K562 (cell line): ENCODE measurements around the gene NENF. TPM values are rescaled to one million over a fixed set of nuclear protein-coding genes. Genes with fewer than 3 reads are reported as not detected.

Experiments used
- CXXC5 ChIP-seq: fragments of 250-450 bp; sonication (Bioruptor Pico); IDR thresholded peaks from 2 replicates; pipeline ENCODE4 v1.8.0; 2022; ENCODE audit warnings: inconsistent platforms, mild to moderate bottlenecking, moderate library complexity
- ETV5 ChIP-seq: sonication (generic); formaldehyde crosslinking; IDR thresholded peaks from 2 replicates; pipeline ENCODE4 v1.4.0; 2020; ENCODE audit warnings: low read depth, mild to moderate bottlenecking, missing genetic modification reagents
- HDAC2 ChIP-seq: fragments of 450-650 bp; IDR thresholded peaks from 2 replicates; pipeline ENCODE4 v1.6.1; 2016; ENCODE audit warnings: mild to moderate bottlenecking
- HDAC3 ChIP-seq: fragments of 450-650 bp; IDR thresholded peaks from 2 replicates; pipeline ENCODE4 v1.6.1; 2018; ENCODE audit warnings: borderline replicate concordance, mild to moderate bottlenecking, moderate library complexity; ENCODE audit not compliant: partially characterized antibody
- MBD2 ChIP-seq: sonication (generic); IDR thresholded peaks from 2 replicates; pipeline ENCODE4 v1.6.1; 2016; ENCODE audit warnings: low read depth, borderline replicate concordance
- NCOA6 ChIP-seq: fragments of 450-650 bp; IDR thresholded peaks from 2 replicates; pipeline ENCODE4 v1.6.1; 2017; ENCODE audit warnings: mild to moderate bottlenecking
- SIRT6 ChIP-seq: IDR thresholded peaks from one replicate; pipeline ENCODE4 v1.6.1; 2012; ENCODE audit warnings: low read depth, mild to moderate bottlenecking, control low read depth, inconsistent platforms, low read length, moderate library complexity
- SMAD1 ChIP-seq: fragments of 150-350 bp; IDR thresholded peaks from 2 replicates; pipeline ENCODE4 v1.6.1; 2014; ENCODE audit warnings: low read length, low read depth; ENCODE audit not compliant: partially characterized antibody
- SP1 ChIP-seq: sonication (generic); formaldehyde crosslinking; IDR thresholded peaks from 2 replicates; pipeline ENCODE4 v1.8.1; 2022; ENCODE audit warnings: mild to moderate bottlenecking, missing genetic modification reagents
- XRCC4 ChIP-seq: IDR thresholded peaks from one replicate; pipeline ENCODE4 v1.6.1; 2011; ENCODE audit not compliant: insufficient read depth, insufficient read length; ENCODE audit errors: extremely low read depth
- YY1 ChIP-seq, 3 experiments: IDR thresholded peaks; 2 replicates each; pipeline ENCODE4 v1.6.1; 2011; ENCODE audit warnings: low read length in 2 of 3, mild to moderate bottlenecking in 2 of 3, moderate library complexity in 2 of 3, borderline replicate concordance in 1 of 3, control low read depth in 1 of 3, low read depth in 1 of 3; ENCODE audit not compliant: insufficient read depth in 3 of 3, insufficient replicate concordance in 2 of 3, control insufficient read depth in 1 of 3, insufficient read length in 1 of 3; ENCODE audit errors: extremely low read depth in 1 of 3
- ZBTB7A ChIP-seq: IDR thresholded peaks from 2 replicates; pipeline ENCODE4 v1.6.1; 2011; ENCODE audit warnings: low read depth, mild to moderate bottlenecking, low read length, moderate library complexity, borderline replicate concordance; ENCODE audit not compliant: control insufficient read depth
- ZNF311 ChIP-seq: fragments of 250-450 bp; sonication (Bioruptor Pico); IDR thresholded peaks from 2 replicates; pipeline ENCODE4 v1.4.0; 2020; ENCODE audit warnings: mild to moderate bottlenecking, moderate library complexity
- ZNF644 ChIP-seq: fragments of 200-800 bp; sonication (Bioruptor generic); IDR thresholded peaks from 2 replicates; pipeline ENCODE4 v1.6.1; 2016; ENCODE audit warnings: low read depth, missing genetic modification characterization, missing compliant biosample characterization
- polyA plus RNA-seq, 8 experiments: library from polyadenylated mRNA; depleted of rRNA in 4 of 8; stranded (reverse) in 5 of 8; unstranded in 3 of 8; fragments of >200 nt; fragmentation: Nextera tagmentation in 2 of 8; fragmentation: Illumina TruSeq in 1 of 8; extraction: Ambion mirVana in 2 of 8; extraction: Trizol in 1 of 8; gene quantifications; 2 replicates each; pipeline versions ENCODE4 v1.2.1 to v1.2.3, GENCODE V29; 2011 to 2014; ENCODE audit warnings: inconsistent platforms in 1 of 8, missing spikeins in 1 of 8
- total RNA-seq, 7 experiments: library from RNA; depleted of rRNA in 6 of 7; stranded (reverse); fragments of >200 nt in 6 of 7; fragmentation: Illumina TruSeq in 2 of 7; extraction: Trizol in 2 of 7; gene quantifications; 2 replicates each; pipeline versions ENCODE4 v1.2.1 to v1.2.3, GENCODE V29; 2011 to 2021; ENCODE audit warnings: low replicate concordance in 1 of 7
- TF ChIP-seq, protein P1 (sequence below), 3 experiments: fragments of 200-800 bp in 1 of 3; sonication (Bioruptor generic) in 1 of 3; sonication (generic) in 1 of 3; formaldehyde crosslinking in 1 of 3; IDR thresholded peaks; 2 replicates each; pipeline versions ENCODE4 v1.6.1 to v1.8.0; 2016 to 2022; ENCODE audit warnings: mild to moderate bottlenecking in 2 of 3, missing compliant biosample characterization in 2 of 3, missing genetic modification characterization in 2 of 3, missing genetic modification reagents in 1 of 3
- TF ChIP-seq, protein P2 (sequence below): fragments of 200-800 bp; sonication (Bioruptor generic); IDR thresholded peaks from 2 replicates; pipeline ENCODE4 v1.6.1; 2016; ENCODE audit warnings: missing genetic modification characterization, missing compliant biosample characterization
- TF ChIP-seq, protein P3 (sequence below): fragments of 250-450 bp; sonication (Bioruptor Pico); IDR thresholded peaks from 2 replicates; pipeline ENCODE4 v1.8.0; 2021; ENCODE audit warnings: borderline replicate concordance, mild to moderate bottlenecking, moderate library complexity; ENCODE audit not compliant: poor library complexity, severe bottlenecking

NENF gene
- total and polyA plus RNA-seq, 9 of the 15 experiments (the other 6 are each of a cell fraction or from before 2014, with no cell fraction given), result 6.1 to 100 (median 72.8) TPM

DNA sequence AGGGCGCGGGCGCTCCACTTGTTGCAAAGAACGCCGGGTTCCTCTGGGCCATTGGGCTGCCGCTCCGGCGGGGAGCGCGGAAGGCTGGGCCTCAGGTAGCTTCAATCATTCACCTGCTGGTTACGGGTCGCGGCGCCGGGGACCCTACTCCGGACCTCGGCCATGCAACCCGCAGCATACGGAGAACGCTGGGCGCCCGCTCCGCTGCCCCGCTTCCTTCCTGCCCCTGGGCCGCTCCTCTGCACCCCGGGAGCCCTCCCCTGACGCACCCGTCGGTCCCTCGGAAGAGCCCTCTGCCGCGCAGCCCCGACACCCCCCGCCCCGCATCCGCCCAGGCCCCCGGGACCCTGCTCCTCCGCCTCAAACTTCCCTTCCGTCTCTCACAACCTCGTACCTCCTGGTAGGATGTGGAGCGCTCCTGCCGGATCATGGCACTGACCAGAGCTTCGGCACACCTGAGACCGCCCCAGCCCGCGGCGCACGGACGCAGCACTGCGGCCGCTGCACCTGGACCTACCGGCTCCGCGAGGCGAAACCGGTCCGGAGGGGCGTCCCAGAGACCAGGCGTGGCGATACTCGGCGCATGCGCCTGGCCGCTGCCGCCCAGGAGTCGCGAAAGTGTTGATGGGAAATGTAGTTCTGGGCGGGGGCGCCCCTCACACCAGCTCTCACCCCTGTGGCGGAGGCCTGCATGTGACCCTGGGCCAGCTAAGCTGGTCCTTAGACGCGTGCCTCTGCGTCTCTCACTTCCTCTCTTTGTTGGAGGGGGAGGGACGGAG is 18.2 kb upstream of the NENF start, which contains the start of gene PACC1 (continued):
- peak in 2 of 3 experiments; percentile 61 to 70 for TF ChIP-seq YY1 (IDR thresholded peaks at IDR 0.05; ENCODE audit: borderline replicate concordance in 1 of 3, control insufficient read depth in 1 of 3, extremely low read depth in 1 of 3, insufficient read depth in 3 of 3, insufficient read length in 1 of 3, insufficient replicate concordance in 2 of 3, low read depth in 1 of 3, low read length in 2 of 3)
- no peak; the same call in 1 of the 2 replicates for TF ChIP-seq HDAC2
- TF ChIP-seq SMAD1, result no peak
- TF ChIP-seq, protein P1, sequence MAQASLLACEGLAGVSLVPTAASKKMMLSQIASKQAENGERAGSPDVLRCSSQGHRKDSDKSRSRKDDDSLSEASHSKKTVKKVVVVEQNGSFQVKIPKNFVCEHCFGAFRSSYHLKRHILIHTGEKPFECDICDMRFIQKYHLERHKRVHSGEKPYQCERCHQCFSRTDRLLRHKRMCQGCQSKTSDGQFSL (CRISPR knock-in tag; IDR thresholded peaks at IDR 0.05), result no peak
- TF ChIP-seq, protein P1 (tag; IDR thresholded peaks at IDR 0.05), result no peak
- TF ChIP-seq ZNF644 (tag), result no peak
- peak; percentile 94; the same call in 1 of the 2 replicates for TF ChIP-seq ZBTB7A
- TF ChIP-seq MBD2, result peak; percentile 55; the same call in 1 of the 2 replicates
- TF ChIP-seq, protein P2, sequence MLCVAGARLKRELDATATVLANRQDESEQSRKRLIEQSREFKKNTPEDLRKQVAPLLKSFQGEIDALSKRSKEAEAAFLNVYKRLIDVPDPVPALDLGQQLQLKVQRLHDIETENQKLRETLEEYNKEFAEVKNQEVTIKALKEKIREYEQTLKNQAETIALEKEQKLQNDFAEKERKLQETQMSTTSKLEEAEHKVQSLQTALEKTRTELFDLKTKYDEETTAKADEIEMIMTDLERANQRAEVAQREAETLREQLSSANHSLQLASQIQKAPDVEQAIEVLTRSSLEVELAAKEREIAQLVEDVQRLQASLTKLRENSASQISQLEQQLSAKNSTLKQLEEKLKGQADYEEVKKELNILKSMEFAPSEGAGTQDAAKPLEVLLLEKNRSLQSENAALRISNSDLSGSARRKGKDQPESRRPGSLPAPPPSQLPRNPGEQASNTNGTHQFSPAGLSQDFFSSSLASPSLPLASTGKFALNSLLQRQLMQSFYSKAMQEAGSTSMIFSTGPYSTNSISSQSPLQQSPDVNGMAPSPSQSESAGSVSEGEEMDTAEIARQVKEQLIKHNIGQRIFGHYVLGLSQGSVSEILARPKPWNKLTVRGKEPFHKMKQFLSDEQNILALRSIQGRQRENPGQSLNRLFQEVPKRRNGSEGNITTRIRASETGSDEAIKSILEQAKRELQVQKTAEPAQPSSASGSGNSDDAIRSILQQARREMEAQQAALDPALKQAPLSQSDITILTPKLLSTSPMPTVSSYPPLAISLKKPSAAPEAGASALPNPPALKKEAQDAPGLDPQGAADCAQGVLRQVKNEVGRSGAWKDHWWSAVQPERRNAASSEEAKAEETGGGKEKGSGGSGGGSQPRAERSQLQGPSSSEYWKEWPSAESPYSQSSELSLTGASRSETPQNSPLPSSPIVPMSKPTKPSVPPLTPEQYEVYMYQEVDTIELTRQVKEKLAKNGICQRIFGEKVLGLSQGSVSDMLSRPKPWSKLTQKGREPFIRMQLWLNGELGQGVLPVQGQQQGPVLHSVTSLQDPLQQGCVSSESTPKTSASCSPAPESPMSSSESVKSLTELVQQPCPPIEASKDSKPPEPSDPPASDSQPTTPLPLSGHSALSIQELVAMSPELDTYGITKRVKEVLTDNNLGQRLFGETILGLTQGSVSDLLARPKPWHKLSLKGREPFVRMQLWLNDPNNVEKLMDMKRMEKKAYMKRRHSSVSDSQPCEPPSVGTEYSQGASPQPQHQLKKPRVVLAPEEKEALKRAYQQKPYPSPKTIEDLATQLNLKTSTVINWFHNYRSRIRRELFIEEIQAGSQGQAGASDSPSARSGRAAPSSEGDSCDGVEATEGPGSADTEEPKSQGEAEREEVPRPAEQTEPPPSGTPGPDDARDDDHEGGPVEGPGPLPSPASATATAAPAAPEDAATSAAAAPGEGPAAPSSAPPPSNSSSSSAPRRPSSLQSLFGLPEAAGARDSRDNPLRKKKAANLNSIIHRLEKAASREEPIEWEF (CRISPR knock-in tag), result no peak
- TF ChIP-seq HDAC3, result no peak
- peak; percentile 82 for TF ChIP-seq ETV5 (CRISPR knock-in tag)
- TF ChIP-seq, protein P3, sequence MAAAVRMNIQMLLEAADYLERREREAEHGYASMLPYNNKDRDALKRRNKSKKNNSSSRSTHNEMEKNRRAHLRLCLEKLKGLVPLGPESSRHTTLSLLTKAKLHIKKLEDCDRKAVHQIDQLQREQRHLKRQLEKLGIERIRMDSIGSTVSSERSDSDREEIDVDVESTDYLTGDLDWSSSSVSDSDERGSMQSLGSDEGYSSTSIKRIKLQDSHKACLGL (CRISPR knock-in tag), result no peak
- no peak for TF ChIP-seq XRCC4
- TF ChIP-seq SIRT6, result no peak
- TF ChIP-seq CXXC5, result peak; percentile 96
- no peak for TF ChIP-seq ZNF311 (CRISPR knock-in tag)
- peak; percentile 89 for TF ChIP-seq SP1 (CRISPR knock-in tag)
- TF ChIP-seq NCOA6, result no peak
